HCT116 (cell line): ENCODE data around the gene SORL1-AS1.

Source experiments
- ATAC-seq: fragments of 200-7000 bp; cut with Tn5 transposase; 2 replicates; pipeline ENCODE4 v1.9.1; 2020; ENCODE audit warnings: mild to moderate bottlenecking, moderate library complexity
- BruUV-seq: library from RNA; stranded (reverse); fragments of 400-500 nt; replicated peaks from 2 replicates; lab custom pipeline; 2021; lab: Mats Ljungman, UMichigan
- CTCF ChIA-PET: fragments of 300-600 bp; sonication (Branson Sonifier 250); formaldehyde crosslinking; loops from one replicate; lab custom pipeline; 2021; ENCODE audit warnings: antibody characterized with exemption; lab: Charles Lee
- POLR2A ChIA-PET: fragments of 300-600, 350-600 bp; sonication (Branson Sonifier 250); formaldehyde crosslinking; loops from one replicate; lab custom pipeline; 2021; ENCODE audit warnings: antibody characterized with exemption; lab: Charles Lee
- RAD21 ChIA-PET, 2 experiments: fragments of 300-600 bp; sonication (Branson Sonifier 250); formaldehyde crosslinking; loops; one replicate each; lab custom pipeline; 2023; ENCODE audit warnings: low total read pairs in 2 of 2; ENCODE audit not compliant: uncharacterized antibody in 2 of 2, unreplicated experiment in 2 of 2, low non-redundant PET in 1 of 2; lab: Charles Lee
- DNase-seq: peaks from one replicate; pipeline ENCODE4 v3.0.0-alpha.2; 2010; ENCODE audit warnings: low read depth, low spot score
- H2AFZ ChIP-seq: fragments of 200-600 bp; shearing (Covaris generic), sonication (generic); 2 replicates; pipeline ENCODE4 v1.6.1; 2017; ENCODE audit warnings: low read depth, mixed run types, mixed read lengths, antibody characterized with exemption, low read length; ENCODE audit not compliant: poor library complexity, severe bottlenecking
- H3K27ac ChIP-seq: 2 replicates; pipeline ENCODE4 v1.5.1; 2012; ENCODE audit warnings: low read depth, low read length
- H3K27me3 ChIP-seq: fragments of 200-600 bp; sonication (generic); 2 replicates; pipeline ENCODE4 v1.6.1; 2016; ENCODE audit warnings: mixed run types, low read length, mixed read lengths; ENCODE audit not compliant: insufficient read depth
- H3K36me3 ChIP-seq, 2 experiments: fragments of 200-500 bp in 1 of 2; fragments of 200-600 bp in 1 of 2; sonication (Bioruptor generic) in 1 of 2; sonication (generic) in 1 of 2; 2 replicates each; pipeline versions ENCODE4 v1.5.1 to v1.6.1; 2014 to 2016; ENCODE audit warnings: low read length in 2 of 2, inconsistent platforms in 1 of 2, mixed read lengths in 1 of 2, mixed run types in 1 of 2; ENCODE audit not compliant: insufficient read depth in 2 of 2, control insufficient read depth in 1 of 2
- H3K4me1 ChIP-seq, 2 experiments: fragments of 200-600 bp in 1 of 2; sonication (generic) in 1 of 2; 2 replicates each; pipeline versions ENCODE4 v1.5.1 to v1.6.1; 2012 to 2017; ENCODE audit warnings: low read length in 2 of 2, inconsistent platforms in 1 of 2, mild to moderate bottlenecking in 1 of 2, mixed read lengths in 1 of 2, mixed run types in 1 of 2, moderate library complexity in 1 of 2; ENCODE audit not compliant: insufficient read depth in 2 of 2, control insufficient read depth in 1 of 2
- H3K4me2 ChIP-seq: fragments of 200-600 bp; sonication (generic); 2 replicates; pipeline ENCODE4 v1.6.1; 2017; ENCODE audit warnings: mixed run types, low read length, mixed read lengths
- H3K4me3 ChIP-seq, 2 experiments: fragments of 200-600 bp in 1 of 2; sonication (generic) in 1 of 2; replicated peaks in 1 of 2; 2 replicates each; pipeline ENCODE4 v1.5.1; 2011 to 2016; ENCODE audit warnings: low read length in 2 of 2, control low read depth in 1 of 2, low read depth in 1 of 2, mild to moderate bottlenecking in 1 of 2, mixed read lengths in 1 of 2, mixed run types in 1 of 2
- H3K79me2 ChIP-seq: fragments of 200-600 bp; sonication (generic); 2 replicates; pipeline ENCODE4 v1.6.1; 2017; ENCODE audit warnings: mild to moderate bottlenecking, mixed run types, low read length, moderate library complexity, mixed read lengths; ENCODE audit not compliant: insufficient read depth
- H3K9ac ChIP-seq: fragments of 200-600 bp; sonication (generic); 2 replicates; pipeline ENCODE4 v1.6.1; 2016; ENCODE audit warnings: low read length, mixed read lengths
- H3K9me2 ChIP-seq: fragments of 200-600 bp; sonication (generic), shearing (Covaris generic); 2 replicates; pipeline ENCODE4 v1.6.1; 2017; ENCODE audit warnings: mixed run types, mild to moderate bottlenecking, moderate library complexity; ENCODE audit not compliant: insufficient read depth
- H3K9me3 ChIP-seq, 2 experiments: fragments of 200-500 bp in 1 of 2; fragments of 200-600 bp in 1 of 2; sonication (Bioruptor generic) in 1 of 2; sonication (generic) in 1 of 2; 2 replicates each; pipeline ENCODE4 v1.6.1; 2014 to 2017; ENCODE audit warnings: low read length in 2 of 2, mixed read lengths in 2 of 2, inconsistent platforms in 1 of 2, low read depth in 1 of 2, mild to moderate bottlenecking in 1 of 2, mixed run types in 1 of 2, moderate library complexity in 1 of 2; ENCODE audit not compliant: control insufficient read depth in 1 of 2, insufficient read depth in 1 of 2
- H4K20me1 ChIP-seq: fragments of 200-600 bp; sonication (generic), shearing (Covaris generic); 2 replicates; pipeline ENCODE4 v1.6.1; 2017; ENCODE audit warnings: mixed run types, mild to moderate bottlenecking, moderate library complexity; ENCODE audit not compliant: insufficient read depth
- ATF3 ChIP-seq: IDR thresholded peaks from 2 replicates; pipeline ENCODE4 v1.6.1; 2012
- CBX3 ChIP-seq: IDR thresholded peaks from 2 replicates; pipeline ENCODE4 v1.6.1; 2012; ENCODE audit warnings: low read depth
- EGR1 ChIP-seq: IDR thresholded peaks from 2 replicates; pipeline ENCODE4 v1.6.1; 2012; ENCODE audit warnings: low read depth
- ELF1 ChIP-seq: IDR thresholded peaks from 2 replicates; pipeline ENCODE4 v1.6.1; 2012; ENCODE audit warnings: low read depth, borderline replicate concordance
- EZH2 ChIP-seq: fragments of 200-600 bp; sonication (generic); IDR thresholded peaks from 2 replicates; pipeline ENCODE4 v1.6.1; 2017; ENCODE audit warnings: antibody characterized with exemption, mixed run types
- EZH2phosphoT487 ChIP-seq: fragments of 200-600 bp; IDR thresholded peaks from 2 replicates; pipeline ENCODE4 v1.6.1; 2018; ENCODE audit warnings: antibody characterized with exemption, borderline replicate concordance
- FOSL1 ChIP-seq: IDR thresholded peaks from 2 replicates; pipeline ENCODE4 v1.6.1; 2012; ENCODE audit warnings: low read depth
- JUND ChIP-seq: IDR thresholded peaks from 2 replicates; pipeline ENCODE4 v1.6.1; 2012
- MAX ChIP-seq: IDR thresholded peaks from 2 replicates; pipeline ENCODE4 v1.6.1; 2012
- POLR2AphosphoS5 ChIP-seq: IDR thresholded peaks from 2 replicates; pipeline ENCODE4 v1.6.1; 2011; ENCODE audit warnings: mild to moderate bottlenecking, low read depth, low read length, moderate library complexity
- RAD21 ChIP-seq: IDR thresholded peaks from 2 replicates; pipeline ENCODE4 v1.6.1; 2012; ENCODE audit warnings: low read depth, mild to moderate bottlenecking
- SIN3A ChIP-seq: IDR thresholded peaks from 2 replicates; pipeline ENCODE4 v1.6.1; 2012; ENCODE audit warnings: low read depth
- SP1 ChIP-seq: IDR thresholded peaks from 2 replicates; pipeline ENCODE4 v1.6.1; 2012; ENCODE audit warnings: low read depth
- TCF7L2 ChIP-seq: IDR thresholded peaks from 2 replicates; pipeline ENCODE4 v1.7.0; 2011; ENCODE audit warnings: borderline replicate concordance, inconsistent platforms; ENCODE audit not compliant: insufficient read depth, insufficient read length; ENCODE audit errors: extremely low read depth
- YY1 ChIP-seq: IDR thresholded peaks from 2 replicates; pipeline ENCODE4 v1.6.1; 2011; ENCODE audit warnings: low read length, low read depth, moderate library complexity, mild to moderate bottlenecking; ENCODE audit not compliant: insufficient replicate concordance; ENCODE audit errors: extremely low read depth
- ZFX ChIP-seq: fragments of 450-650 bp; IDR thresholded peaks from 2 replicates; pipeline ENCODE4 v1.6.1; 2017
- ZNF274 ChIP-seq: fragments of 200-500 bp; sonication (Bioruptor generic); IDR thresholded peaks from 2 replicates; pipeline ENCODE4 v1.6.1; 2014; ENCODE audit warnings: mild to moderate bottlenecking, low read depth, low read length, inconsistent platforms
- intact Hi-C: fragments of 100-400 bp; cut with micrococcal nuclease; formaldehyde crosslinking; loops from 2 replicates; pipeline ENCODE4 v1.10.0; 2022
- TF ChIP-seq, protein P1 (sequence below): IDR thresholded peaks from 2 replicates; pipeline ENCODE4 v1.6.1; 2012; ENCODE audit warnings: low read depth

SORL1-AS1 gene

GRCh38 chr11:121474680-121475079 lies 21.9 kb upstream of the SORL1-AS1 start:
- POLR2A ChIA-PET: no interaction called here
- H3K36me3 ChIP-seq: no peaks in the 10 kb centered on the region
- no peak for DNase-seq
- no peak overlapping the region for H3K4me2 ChIP-seq
- no peak overlapping the region for H2AFZ ChIP-seq
- no peaks in the 10 kb centered on the region for H4K20me1 ChIP-seq
- no peaks in the 10 kb centered on the region for H3K27me3 ChIP-seq
- BruUV-seq: no TSS peak
- no peak overlapping the region for H3K27ac ChIP-seq
- H3K4me1 ChIP-seq: peaks cover 10 to 17% of the 10 kb centered on the region in 2 experiments
- H3K9ac ChIP-seq: no peak overlapping the region
- intact Hi-C loops: no loop called here
- no peaks in the 10 kb centered on the region for H3K9me3 ChIP-seq
- H3K4me3 ChIP-seq: no peak overlapping the region
- RAD21 ChIA-PET: no interaction called here
- TF ChIP-seq, protein P1, sequence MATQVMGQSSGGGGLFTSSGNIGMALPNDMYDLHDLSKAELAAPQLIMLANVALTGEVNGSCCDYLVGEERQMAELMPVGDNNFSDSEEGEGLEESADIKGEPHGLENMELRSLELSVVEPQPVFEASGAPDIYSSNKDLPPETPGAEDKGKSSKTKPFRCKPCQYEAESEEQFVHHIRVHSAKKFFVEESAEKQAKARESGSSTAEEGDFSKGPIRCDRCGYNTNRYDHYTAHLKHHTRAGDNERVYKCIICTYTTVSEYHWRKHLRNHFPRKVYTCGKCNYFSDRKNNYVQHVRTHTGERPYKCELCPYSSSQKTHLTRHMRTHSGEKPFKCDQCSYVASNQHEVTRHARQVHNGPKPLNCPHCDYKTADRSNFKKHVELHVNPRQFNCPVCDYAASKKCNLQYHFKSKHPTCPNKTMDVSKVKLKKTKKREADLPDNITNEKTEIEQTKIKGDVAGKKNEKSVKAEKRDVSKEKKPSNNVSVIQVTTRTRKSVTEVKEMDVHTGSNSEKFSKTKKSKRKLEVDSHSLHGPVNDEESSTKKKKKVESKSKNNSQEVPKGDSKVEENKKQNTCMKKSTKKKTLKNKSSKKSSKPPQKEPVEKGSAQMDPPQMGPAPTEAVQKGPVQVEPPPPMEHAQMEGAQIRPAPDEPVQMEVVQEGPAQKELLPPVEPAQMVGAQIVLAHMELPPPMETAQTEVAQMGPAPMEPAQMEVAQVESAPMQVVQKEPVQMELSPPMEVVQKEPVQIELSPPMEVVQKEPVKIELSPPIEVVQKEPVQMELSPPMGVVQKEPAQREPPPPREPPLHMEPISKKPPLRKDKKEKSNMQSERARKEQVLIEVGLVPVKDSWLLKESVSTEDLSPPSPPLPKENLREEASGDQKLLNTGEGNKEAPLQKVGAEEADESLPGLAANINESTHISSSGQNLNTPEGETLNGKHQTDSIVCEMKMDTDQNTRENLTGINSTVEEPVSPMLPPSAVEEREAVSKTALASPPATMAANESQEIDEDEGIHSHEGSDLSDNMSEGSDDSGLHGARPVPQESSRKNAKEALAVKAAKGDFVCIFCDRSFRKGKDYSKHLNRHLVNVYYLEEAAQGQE: no peak
- TF ChIP-seq ATF3 (no peak), SIN3A (no peak), RAD21 (no peak), ELF1 (no peak), FOSL1 (no peak), ZFX (no peak), SP1 (no peak), TCF7L2 (no peak), EGR1 (no peak), JUND (no peak), POLR2AphosphoS5 (no peak), ZNF274 (no peak), EZH2 (no peak), MAX (no peak), YY1 (no peak), CBX3 (no peak), EZH2phosphoT487 (no peak)
- CTCF ChIA-PET: no interaction called here
- ATAC-seq: no peak
- H3K79me2 ChIP-seq: no peaks in the 10 kb centered on the region
- H3K9me2 ChIP-seq: no peaks in the 10 kb centered on the region
